ENCODE data around the gene MRAP.

Gene MRAP

GRCh38 chr21:32312976-32313375, 14.3 kb downstream of the MRAP start:
- no peak overlapping the region for H3K4me3 ChIP-seq (ENCODE audit: low read depth, low read length)
- no peak for TF ChIP-seq CTCF (IDR thresholded peaks at IDR 0.05; ENCODE audit: insufficient read depth, low read depth, low read length, missing control alignments)
- DNase-seq (ENCODE audit: low read depth): no peak

GRCh38 chr21:32314806-32315205, 16.2 kb downstream of the MRAP start:
- TF ChIP-seq CTCF (IDR thresholded peaks at IDR 0.05; ENCODE audit: insufficient read depth, low read depth, low read length, missing control alignments): no peak
- H3K4me3 ChIP-seq (ENCODE audit: low read depth, low read length): no peak overlapping the region

GRCh38 chr21:32315511-32316281, 17.0 kb downstream of the MRAP start:
- no peak overlapping the region for H3K4me3 ChIP-seq (ENCODE audit: low read depth, low read length)
- TF ChIP-seq CTCF (IDR thresholded peaks at IDR 0.05; ENCODE audit: insufficient read depth, low read depth, low read length, missing control alignments): no peak
- no peak for DNase-seq (ENCODE audit: low read depth)

More at GRCh38 chr21:32314806-32315205, 16.2 kb downstream of the MRAP start:
- DNase-seq (ENCODE audit: low read depth): no peak

DNA sequence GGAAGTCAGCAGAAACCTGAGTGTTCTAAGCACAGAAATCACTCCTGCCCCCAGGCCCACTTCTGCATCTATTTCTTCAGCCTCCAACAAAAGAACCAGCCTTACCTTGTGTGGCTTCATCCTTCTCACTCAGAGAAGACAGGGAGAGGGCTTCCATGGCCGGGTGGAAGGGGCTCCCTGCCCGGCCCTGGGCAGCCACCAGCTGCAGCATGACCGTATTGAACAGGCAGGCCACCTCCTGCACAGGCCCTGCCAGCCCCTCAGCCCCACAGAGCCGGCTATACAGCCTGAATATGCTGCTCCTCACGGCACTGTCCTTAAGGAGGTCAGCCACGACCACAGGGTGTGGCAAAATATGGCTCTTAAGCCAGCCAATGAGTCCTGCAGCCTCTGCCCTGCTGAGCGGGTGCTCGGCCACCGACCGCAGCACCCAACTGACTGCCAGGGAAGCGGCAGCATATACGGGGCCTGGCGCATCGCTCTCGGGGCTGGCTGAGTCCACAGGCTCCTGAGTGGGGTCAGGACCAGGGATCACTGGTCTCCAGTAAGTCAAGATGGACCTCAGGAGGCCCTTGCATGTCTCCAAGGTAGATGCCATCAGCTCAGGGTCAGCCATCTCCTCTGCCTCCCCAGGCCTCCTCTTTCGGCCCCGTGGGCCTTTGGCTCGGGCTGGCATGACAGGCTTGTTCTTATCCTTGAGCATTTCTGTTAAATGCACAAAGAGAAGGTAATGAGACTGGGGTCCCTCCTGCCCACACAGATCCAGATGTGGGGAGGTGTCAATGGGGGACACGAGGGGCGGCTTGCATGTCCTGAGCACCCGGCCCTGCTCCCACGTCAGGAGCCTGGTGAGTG, 17.9 kb downstream of the MRAP start:
- no peak for TF ChIP-seq CTCF (IDR thresholded peaks at IDR 0.05; ENCODE audit: insufficient read depth, low read depth, low read length, missing control alignments)
- no peak for DNase-seq (ENCODE audit: low read depth)
- no peak overlapping the region for H3K4me3 ChIP-seq (ENCODE audit: low read depth, low read length)

GRCh38 chr21:32317726-32318125, 19.1 kb downstream of the MRAP start:
- no peak for DNase-seq (ENCODE audit: low read depth)
- no peak for TF ChIP-seq CTCF (IDR thresholded peaks at IDR 0.05; ENCODE audit: insufficient read depth, low read depth, low read length, missing control alignments)
- H3K4me3 ChIP-seq (ENCODE audit: low read depth, low read length): no peak overlapping the region

DNA sequence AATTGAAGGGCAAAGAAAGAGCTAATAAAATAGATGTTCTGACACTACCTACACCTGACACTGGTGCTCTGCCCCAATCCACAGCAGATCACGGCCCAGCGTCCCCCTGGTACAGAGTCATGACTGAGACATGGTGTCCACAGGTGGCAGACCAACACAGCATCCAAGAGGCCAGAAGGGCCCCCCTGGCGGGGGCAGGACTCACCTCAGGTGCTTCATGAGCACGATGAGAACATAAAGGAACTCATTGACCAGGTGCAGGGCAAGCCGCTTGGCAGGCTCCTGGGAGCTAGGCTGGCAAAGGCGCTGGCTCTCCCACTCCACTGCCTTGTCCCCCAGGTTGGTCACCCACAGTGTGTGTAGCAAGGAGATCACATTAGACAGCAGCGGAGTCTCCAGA, 20.4 kb downstream of the MRAP start:
- DNase-seq (ENCODE audit: low read depth): no peak
- no peak overlapping the region for H3K4me3 ChIP-seq (ENCODE audit: low read depth, low read length)
- no peak for TF ChIP-seq CTCF (IDR thresholded peaks at IDR 0.05; ENCODE audit: insufficient read depth, low read depth, low read length, missing control alignments)
